RPMI7951 (cell line): ENCODE data around the gene PNPLA1. TPM values are rescaled to one million over a fixed set of nuclear protein-coding genes. Genes with fewer than 3 reads are reported as not detected.
"Not testable (repeated sequence)": the region's sequence is repeated elsewhere in the genome, so short reads cannot be mapped to it uniquely, and the experiment has no call there.

ENCODE experiments used
- DNase-seq: peaks from one replicate; pipeline ENCODE4 v3.0.0-alpha.2; 2012; ENCODE audit warnings: low read depth
- total RNA-seq: library from RNA; depleted of rRNA; stranded (reverse); fragments of >200 nt; shearing (Covaris generic); gene quantifications from 2 replicates; pipeline ENCODE4 v1.2.3, GENCODE V29; 2014

The PNPLA1 gene
- total RNA-seq, 1 experiment from 2014 or later, result not detected

DNA sequence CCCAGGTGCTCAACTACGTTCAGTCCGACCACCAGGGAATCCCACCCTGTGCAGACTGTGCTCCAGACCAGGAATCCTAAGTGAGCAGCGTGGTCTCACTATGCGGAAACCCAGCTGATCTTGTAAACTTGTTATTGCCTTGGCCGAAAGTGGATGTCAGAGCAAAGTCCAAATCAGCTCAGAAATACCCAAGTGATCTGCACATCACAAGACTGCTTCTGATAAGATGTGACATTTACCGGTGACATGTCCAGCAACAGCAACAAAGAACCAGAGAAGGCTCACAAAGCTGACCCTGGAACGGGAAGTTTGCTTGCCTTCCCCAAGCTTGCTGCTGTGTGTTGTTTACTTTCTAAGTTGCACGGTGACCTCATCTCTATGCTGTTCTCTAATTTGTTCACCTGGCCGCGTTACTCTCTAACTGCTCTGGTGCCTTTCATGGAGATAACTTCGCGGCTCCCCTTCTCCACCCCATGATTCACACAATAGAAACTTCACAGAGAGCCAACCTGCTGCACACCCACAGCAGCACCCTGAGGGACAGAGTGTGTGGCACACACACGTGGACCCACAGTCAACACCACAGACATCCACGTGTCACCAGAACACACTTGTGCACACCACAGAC is 65.1 kb downstream of the PNPLA1 start:
- no peak for DNase-seq

DNA sequence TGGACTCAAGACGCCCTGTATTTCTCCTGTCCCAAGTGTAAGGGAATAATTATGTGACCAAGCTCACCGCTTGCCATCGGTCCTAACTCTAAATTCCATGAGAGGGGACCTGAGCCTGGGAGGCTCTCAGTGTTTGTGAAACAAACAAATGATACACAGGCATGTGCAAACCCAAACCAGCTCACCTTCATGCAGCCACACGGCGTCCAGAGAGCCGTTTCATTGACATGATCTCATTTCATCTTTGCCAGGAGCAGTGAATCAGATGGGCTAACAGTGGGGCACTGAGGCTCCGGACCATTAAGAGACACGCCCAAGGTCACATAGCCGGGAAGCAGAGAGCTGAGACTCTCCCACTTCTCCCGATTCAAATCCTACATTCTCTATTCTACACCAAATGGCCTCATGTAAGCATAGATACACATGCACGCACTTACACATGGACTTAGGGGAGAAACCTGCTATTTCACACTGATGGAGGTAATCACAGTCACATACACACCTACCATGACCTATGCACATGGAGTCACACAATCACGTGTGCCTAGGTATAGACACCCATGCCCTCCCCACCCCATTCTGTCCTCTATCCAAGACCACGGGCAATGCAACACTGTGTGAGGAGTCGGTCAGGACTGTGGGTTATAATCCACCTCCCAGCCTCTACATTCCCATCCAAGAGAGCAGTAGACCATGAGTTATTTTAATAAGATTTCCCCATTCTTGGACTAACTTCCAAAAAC is 65.8 kb downstream of the PNPLA1 start:
- DNase-seq, result no peak

DNA sequence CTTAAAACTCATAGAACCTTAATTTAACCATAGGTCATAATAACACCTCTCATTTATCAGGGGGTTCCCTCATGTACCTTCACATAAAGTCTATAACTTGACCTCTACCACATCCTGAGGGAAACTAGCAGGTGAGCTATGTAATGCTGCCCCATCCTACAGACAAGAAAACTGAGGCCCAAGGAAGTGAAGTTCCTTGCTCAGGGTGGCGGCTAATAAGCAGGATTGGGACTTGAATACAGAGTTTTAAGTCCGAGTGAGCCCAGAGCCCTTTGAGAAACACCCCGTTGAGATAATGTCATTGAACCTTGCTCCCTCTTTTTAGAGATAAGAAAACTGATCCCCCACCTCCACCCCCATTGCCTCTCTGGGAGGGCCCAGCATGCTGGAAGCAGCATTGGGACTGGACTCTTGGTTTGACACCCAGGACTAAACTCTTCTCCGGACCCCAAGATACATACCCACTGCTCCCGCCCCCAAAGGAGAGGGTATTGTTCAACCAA is 66.4 kb downstream of the PNPLA1 start:
- no peak for DNase-seq

DNA sequence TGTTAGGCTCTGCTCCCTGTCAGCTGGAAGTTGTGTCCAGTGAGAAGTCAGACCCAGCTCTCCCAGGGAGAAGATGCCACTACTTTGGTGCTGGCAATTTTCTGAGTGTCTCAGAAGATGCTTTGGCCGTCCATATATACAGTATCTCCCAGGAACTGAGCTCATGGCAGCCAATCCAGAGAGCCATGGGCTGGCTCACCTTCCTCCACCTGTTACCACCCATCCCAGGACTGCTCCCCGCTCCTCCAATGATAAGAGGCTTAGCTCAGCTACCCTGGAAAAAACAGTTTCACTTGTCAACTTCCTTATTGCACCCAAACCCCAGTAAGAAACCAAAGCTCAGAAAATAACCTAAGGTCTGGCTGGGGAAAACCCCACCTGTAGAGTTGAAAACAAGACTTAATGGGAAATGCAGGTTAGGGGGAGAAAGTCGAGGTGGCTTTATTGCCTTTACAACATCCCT is 67.0 kb downstream of the PNPLA1 start, which contains the start of gene BNIP5:
Gene BNIP5 (minus strand): TSS at position 110 of the 463 bp plus-strand sequence. CDS start 6,198 bp downstream, outside the sequence.
- no peak for DNase-seq

DNA sequence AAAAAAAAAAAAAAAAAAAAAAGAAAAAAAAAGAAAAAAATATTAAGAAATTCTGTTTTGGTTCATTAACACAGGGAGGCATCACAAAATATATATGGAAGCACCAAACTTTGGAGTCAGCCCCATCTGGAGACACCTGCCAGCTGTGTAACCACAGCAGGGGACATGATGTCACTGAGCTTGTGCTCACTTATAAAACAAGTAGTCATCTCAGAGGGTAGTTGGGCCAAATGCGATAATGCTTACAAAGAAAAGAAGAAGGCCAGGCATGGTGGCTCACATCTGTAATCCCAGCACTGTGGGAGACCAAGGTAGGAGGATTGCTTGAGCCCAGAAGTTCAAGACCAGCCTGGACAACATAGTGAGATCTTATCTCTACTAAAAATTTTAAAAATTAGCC is 68.0 kb downstream of the PNPLA1 start:
- DNase-seq, result no peak

DNA sequence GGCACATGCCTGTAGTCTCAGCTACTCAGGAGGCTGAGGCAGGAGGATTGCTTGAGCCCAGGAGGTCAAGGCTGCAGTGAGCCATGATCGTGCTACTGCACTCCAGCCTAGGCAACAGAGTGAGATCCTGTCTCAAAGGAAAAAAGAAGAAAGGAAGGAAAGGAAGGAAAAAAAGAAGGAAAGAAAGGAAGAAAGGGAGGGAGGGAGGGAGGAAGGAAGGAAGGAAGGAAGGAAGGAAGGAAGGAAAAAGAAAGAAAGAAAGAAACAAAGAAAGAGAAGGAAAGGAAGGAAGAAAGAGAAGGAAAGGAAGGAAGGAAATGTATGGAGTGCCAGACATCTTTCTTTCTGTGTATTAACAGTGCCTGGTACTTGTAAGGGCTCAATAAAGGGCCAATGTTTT is 68.4 kb downstream of the PNPLA1 start:
- not testable (repeated sequence) for DNase-seq

DNA sequence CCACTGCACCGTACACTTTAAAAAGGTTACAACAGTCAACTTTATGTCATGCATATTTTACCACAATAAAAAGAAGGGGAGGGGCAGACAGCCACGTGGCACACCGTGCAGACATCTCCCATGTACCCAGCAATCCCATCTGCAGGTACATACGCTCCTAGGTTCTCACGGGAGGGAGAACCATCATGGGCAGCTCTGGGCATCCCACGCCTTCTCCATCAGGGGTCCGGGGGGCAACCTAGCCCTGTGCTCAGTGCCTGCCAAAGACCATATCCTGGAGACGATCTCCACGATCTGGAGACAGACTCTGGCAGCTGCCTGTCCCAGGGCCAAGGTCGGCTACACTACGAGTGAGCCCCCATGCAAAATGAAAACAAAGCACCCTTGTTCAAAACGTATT is 69.3 kb downstream of the PNPLA1 start:
- DNase-seq, result no peak

DNA sequence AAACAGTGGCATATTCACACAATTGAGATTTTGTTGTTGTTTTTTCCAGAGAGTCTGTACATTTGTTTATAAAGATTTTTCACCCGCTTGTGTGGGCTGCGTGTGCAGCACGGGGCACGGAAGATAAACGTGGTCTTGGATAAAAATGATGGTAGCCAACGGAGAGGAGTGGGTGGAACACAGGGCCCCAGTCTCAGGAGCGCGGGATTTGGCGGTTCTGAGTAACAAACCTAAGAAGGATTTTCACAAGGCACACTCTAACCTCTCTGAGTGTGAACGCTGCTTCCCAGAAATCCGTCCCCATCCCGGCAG is 70.4 kb downstream of the PNPLA1 start:
- no peak for DNase-seq

DNA sequence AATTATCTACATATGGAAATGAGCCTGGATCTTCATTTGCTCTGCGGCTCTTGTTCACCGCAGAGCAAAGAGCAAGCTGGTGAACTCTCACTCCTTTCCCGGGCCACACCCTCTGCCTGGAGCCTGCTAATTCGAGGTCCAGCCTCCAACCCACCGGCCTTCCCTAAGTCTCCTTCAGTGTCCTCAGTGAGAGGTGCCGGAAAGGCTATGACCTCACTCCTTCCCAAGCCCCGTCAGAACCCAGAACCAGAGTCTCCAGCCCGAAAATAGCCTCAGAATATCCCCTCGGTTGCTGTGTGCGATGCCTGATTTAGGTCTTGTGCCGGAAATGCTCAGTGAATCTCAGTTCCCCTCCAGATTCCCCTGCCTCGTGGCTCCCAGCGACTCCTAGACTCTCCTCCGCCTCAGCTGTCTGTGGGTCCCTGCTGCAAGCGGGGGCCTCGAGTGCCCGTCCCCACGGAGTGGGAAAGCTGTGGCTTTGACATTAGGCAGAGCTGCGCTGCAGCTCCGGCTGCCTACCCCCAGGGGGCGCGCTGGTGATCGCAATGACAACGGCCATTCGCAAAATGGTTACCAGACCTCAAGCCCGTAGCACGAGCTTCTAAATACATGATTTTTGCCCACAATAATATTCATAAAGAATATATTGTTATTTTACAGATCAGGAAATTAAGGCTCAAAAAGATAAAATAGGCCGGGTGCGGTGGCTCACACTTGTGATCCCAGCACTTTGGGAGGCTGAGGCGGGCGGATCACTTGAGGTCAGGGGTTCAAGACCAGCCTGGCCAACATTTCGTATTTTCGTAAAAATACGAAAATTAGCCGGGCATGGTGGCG is 71.0 kb downstream of the PNPLA1 start:
- DNase-seq, result peak; percentile 61

DNA sequence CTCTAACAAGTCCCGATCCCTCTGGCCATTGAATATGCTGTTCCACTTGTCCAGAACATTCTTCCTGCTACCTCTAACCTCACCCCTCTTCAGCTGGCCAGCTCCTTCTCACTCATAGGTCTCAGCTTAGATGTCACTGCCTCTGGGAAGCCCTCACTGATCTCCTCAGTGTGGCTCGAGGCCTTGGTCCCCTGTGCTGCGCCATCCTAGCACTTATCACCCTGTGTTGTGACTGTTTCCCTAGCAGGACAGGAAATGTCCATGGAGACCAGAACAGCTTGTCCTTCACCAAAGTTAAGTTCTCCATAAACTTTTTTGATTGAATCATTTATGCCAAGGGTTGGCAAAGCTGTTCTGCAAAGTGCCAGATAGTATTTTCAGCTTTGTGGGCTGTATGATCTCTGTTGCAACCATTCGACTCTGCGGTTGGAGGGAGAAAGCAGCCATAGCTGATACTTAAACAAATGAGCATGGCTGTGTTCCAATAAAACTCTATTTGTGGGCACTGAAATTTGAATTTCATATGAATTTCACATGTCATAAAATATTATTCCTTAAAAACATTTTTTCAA is 73.3 kb downstream of the PNPLA1 start:
- no peak for DNase-seq

DNA sequence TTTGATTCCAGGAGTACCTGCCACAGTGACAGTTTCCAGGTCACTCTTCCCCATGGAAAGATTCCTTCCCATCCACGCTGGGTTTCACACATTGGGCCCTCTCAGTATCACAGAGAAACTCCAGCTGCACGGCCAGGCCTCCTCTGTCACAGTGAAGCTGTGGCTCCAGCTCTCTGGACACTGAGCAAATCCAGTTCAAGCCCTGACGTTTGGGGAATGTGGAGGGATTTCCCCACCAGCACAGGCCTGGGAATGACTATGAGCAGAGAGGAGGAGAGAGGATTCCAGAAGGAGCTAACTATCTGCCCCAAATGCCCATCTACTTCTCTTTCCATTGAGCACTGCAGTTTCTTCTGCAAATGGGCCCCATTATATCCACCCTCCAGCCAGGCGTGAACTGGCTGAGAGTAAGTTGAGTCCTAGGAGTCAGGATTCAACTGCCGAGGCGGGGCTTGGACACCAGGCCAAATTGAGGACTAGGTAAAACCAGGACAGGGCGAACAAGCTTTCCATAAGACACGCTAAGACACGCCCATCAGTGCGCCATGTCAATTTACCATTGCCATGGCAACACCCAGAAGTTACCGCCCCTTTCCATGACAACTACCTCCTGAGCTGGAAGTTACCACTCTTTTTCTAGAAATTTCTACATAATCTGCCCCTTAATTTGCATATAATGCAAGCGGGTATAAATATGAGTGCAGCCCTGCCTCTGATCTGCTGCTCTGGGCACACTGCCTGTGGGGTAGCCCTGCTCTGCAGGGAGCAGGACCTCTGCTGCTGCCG is 76.0 kb downstream of the PNPLA1 start:
- no peak for DNase-seq

DNA sequence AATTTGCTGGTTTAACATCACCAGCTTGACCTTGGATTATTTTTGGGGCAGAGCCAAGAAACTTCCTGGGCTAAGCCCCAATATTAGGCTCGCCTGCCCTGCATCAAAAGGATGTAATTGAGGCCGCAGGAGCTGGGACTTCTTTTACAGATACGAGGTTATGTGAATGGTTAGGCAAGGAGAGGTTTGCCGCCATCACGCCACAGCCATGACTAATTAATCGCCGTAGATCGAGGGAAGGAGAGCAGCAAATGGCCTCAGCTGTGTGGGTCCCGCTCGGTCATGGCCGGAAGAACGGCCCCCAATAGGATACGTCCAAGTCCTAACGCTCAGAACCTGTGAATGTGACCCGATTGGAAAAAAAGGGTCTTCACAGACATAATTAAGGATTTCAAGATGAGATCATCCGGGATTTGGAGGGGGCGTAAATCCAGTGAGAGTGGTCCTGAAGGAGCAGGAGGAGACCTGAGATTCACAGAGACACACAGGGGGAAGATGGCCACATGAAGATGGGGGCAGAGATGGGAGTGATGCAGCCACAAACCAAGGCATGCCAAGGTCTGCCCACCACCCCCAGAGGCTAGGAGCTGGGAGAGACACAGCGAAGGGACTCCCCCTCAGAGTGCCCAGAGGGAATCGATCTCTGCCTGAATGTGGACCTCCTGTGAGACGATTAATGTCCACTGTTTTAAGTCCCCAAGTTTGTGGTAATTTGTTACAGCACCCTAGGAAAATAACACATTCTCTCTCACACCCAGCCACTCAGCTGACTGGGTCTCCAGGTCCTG is 76.8 kb downstream of the PNPLA1 start:
- no peak for DNase-seq

DNA sequence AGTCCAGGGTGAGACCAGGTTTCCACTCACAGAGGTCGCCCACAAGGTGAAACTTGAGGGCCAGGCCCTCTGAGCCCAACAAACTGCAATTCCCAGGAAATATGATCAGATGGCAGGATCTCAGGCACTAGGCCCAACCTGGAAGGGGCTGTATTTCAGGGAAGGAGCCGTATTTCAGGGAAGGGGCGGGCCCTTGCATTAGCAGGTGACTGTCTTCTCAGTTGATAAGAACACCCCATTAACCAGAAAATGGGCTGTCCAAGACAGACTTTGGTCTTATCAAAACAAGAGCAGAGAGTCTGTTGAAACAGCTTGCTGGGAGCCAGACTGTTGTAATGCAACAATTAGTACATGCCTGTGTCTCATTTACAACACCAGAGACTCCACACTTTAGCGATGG is 77.8 kb downstream of the PNPLA1 start:
- no peak for DNase-seq

DNA sequence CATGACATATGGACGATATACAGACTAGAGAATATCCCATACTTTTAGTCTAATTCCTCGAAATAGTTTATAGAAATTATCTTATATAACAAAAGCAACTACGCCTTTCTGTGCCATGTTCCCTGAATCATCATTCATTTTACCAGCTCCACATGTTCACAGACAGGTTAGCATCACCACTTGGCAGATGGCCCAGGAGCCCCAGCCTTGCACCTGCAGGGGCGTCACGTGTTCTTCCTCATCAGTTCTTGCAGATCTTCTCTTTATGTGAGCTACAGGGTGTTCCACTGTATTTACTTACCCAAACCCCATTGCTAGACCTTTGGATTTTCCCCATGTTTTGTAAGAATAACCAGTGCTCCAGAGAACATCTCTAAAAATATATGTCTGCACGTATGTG is 79.4 kb downstream of the PNPLA1 start:
- no peak for DNase-seq

DNA sequence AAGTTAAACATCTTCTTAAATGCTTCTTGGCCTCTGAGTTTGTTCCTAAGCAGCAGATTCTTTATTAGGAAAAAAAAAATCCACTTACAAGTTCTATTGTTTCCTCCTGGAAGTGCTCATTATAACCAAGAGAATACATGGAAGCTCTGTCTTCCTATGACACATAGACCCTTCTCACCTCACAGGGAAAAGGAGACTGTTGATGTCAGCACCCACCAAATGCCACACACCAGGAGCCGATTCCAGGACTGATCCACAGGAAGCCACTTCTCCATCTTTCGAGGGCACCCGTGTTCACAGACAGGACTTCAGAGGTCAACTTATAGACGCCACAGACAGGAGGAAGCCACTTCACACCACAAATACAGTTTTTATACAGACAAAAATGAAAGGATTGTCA is 80.2 kb downstream of the PNPLA1 start:
- no peak for DNase-seq

DNA sequence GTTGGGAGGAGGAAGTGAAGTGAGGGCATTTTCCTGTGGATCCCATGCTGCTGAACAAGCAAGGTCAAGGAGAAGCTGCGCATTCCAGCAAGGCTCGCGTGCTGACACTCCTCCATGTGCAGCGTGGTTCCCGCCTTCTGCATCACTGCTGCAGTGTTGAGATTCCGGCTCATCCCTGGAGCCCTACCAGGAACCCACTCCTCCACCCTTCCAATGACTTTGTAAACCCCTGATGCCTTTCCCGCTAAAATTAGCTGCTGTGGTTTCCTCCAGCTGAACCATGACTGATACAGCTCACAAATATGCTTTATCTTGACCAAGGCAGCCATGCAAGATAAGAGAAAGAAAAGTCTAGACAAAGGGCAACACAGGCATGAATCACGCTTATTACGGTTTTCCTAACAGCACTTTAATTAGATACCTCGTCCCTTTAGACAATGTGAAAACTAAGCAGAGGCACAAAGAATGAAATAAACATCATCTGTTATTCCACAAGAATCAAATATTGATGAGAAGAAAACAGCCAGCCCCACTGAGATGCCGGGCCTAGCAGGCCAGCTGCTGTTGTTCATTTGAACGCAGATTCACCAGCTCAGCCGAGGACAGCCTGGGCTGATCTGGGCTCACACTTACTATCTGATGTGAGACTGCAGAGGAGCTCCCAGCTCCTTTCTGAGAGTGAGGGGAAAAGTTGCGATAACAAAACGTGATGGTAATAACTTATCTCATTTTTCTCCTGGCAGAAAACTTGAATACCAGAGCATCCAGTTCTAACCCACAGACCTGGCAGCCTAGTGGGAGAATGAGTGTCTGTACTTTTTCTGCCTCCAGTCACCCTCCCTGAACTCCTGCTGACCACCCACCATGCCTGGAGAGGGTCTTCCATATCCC is 81.1 kb downstream of the PNPLA1 start:
- DNase-seq, result peak; percentile 94

DNA sequence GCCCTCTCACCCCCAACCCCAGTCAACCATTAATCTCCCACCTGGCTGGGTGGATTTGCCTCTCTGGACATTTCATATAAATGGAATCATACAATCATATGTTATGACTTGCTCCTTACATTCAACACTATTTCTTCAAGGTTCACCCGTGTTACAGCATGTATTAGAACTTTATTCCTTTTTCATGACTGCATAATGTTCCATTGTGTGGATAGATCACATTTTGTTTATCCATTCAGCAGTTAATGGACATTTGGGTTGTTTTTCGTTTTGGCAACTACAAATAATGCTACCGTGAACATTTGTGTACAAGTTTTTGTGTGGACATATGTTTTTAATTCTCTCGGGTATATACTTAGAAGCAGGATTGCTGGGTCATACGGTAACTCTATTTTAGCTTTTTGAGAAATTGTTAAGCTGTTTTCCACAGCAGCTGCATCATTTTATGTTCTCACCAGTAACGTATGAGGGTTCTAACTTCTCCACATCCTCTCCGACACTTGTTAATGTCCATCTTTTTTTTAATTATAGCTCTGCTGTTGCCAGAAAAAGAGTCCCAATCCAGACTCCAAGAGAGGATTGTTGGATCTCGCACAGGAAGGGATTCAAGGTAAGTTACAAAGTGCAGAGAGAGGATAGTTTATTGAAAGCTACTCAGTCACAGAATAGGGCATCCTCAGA is 82.8 kb downstream of the PNPLA1 start:
- DNase-seq, result no peak

DNA sequence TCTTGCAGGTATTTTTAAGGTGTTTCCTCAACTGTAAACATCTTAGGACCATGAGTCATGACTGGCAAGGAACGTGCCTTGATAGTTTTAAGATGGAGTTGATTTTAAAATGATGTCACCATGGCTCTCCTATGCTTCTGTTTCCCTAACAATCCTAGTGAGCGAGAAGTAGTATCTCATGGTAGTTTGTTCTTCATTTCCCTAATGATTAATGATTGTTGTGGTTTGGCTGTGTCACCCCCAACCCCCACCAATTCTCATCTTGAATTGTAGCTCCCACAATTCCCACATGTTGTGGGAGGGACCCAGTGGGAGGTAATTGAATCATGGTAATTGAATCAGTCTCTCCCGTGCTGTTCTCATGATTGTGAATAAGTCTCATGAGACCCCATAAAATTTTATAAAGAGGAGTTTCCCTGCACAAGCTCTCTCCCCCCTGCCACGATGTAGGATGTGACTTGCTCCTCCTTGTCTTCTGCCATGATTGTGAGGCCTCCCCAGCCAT is 83.6 kb downstream of the PNPLA1 start:
- no peak for DNase-seq

DNA sequence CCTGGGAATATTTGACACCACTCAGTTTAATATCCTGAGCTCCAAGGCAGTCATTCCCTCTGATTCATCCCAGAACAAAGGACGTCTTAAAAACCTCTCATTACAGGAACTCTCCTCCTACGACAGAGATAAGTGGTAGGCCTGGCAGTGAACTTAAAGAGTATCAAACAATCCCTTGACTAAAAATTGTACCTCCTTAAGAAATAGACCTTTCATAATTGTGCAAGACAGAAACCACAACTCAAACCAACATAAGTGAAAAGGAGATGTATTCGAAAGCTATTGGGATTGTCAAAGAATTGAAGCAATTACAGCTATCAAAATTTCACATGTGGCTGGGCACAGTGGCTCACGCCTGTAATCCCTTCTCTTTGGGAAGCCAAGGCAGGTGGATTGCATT is 86.0 kb downstream of the PNPLA1 start:
- DNase-seq, result peak; percentile 43
